Liver (tissue), 3 donors: ENCODE data around the gene SLPI.

Experiments used
- ATF3 ChIP-seq: IDR thresholded peaks from 2 replicates; pipeline ENCODE4 v1.6.1; 2016; ENCODE audit warnings: antibody characterized with exemption
- CTCF ChIP-seq: fragments of 150-350 bp; IDR thresholded peaks from 2 replicates; pipeline ENCODE4 v1.5.1; 2017; ENCODE audit warnings: improper control_type of control experiment, low read depth, low read length; ENCODE audit not compliant: missing input control
- EGR1 ChIP-seq, 2 donors: IDR thresholded peaks; 2 replicates each; pipeline ENCODE4 v1.6.1; 2016 to 2018; ENCODE audit warnings: antibody characterized with exemption in 2 of 2, low read depth in 2 of 2
- JUND ChIP-seq, 2 donors: IDR thresholded peaks; 2 replicates each; pipeline ENCODE4 v1.6.1; 2016; ENCODE audit warnings: antibody characterized with exemption in 2 of 2
- RAD21 ChIP-seq, 2 donors: IDR thresholded peaks; 2 replicates each; pipeline ENCODE4 v1.6.1; 2016; ENCODE audit warnings: antibody characterized with exemption in 2 of 2, mild to moderate bottlenecking in 2 of 2
- RXRA ChIP-seq, 2 donors: IDR thresholded peaks; 2 replicates each; pipeline ENCODE4 v1.6.1; 2017 to 2018; ENCODE audit warnings: antibody characterized with exemption in 2 of 2, mild to moderate bottlenecking in 1 of 2
- TAF1 ChIP-seq: conservative IDR thresholded peaks from 2 replicates; pipeline ENCODE4 v1.6.1; 2016; ENCODE audit warnings: antibody characterized with exemption, mild to moderate bottlenecking
- ZBTB33 ChIP-seq: IDR thresholded peaks from 2 replicates; pipeline ENCODE4 v1.6.1; 2016; ENCODE audit warnings: antibody characterized with exemption
- TF ChIP-seq, protein P1 (sequence below): IDR thresholded peaks from 2 replicates; pipeline ENCODE4 v1.6.1; 2016; ENCODE audit warnings: antibody characterized with exemption
- donor health status: healthy.
- donor health status: healthy.

DNA sequence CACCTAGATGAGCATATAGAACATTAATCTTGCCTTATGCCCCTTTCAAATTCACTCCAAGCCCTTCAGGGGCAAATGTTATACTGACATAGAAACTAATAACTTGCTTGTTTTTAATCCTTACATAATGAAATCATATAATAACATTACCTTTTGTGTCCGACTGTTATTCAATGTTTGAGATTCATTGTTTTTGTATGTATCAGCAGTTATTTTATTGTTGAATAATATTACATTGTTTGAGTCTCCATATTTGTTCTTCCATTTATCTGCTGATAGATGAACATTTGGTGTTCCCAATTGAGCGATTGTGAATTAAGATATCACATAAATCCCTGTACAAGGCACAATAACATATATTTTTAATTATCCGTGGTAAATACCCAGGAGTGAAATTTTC lies 41.5 kb downstream of the SLPI start:
- TF ChIP-seq CTCF (no peak), RXRA (IDR thresholded peaks at IDR 0.05) (no peak), ZBTB33 (no peak), TAF1 (no peak), ATF3 (no peak), JUND (IDR thresholded peaks at IDR 0.05) (no peak), EGR1 (IDR thresholded peaks at IDR 0.05; ENCODE audit: low read depth in 2 of 2) (no peak), RAD21 (IDR thresholded peaks at IDR 0.05) (no peak)
- TF ChIP-seq, protein P1, sequence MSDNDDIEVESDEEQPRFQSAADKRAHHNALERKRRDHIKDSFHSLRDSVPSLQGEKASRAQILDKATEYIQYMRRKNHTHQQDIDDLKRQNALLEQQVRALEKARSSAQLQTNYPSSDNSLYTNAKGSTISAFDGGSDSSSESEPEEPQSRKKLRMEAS = no peak
